GM12891 (cell line): ENCODE measurements around the gene CBX6.

Experiments used
- POLR2A ChIP-seq: IDR thresholded peaks from 2 replicates; pipeline ENCODE4 v1.6.1; 2011; ENCODE audit warnings: low read depth, low read length, control low read depth
- TAF1 ChIP-seq: IDR thresholded peaks from 2 replicates; pipeline ENCODE4 v1.6.1; 2011; ENCODE audit warnings: low read depth, low read length, control low read depth

DNA sequence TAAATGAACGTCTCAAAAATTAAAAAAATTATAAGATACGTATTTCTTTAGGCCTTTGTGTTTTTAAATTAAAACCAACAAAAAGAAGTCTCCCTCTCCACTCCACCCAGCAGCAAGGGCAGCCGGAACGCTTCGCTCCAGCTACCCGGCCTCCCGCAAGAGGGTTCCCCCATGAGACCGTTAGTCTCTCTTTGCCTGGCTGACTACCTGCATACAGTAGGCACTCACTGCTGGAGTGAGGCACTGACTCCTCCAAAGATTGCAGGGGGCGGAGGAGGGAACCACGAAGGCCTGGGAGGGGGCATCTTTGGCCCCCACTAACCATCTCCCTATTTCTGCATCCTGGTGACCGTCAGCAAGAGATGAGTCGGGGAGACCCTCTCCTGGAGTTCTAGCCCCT, 10.1 kb downstream of the CBX6 start:
- TF ChIP-seq TAF1 = no peak
- TF ChIP-seq POLR2A = no peak
